Measurements from ENCODE around the gene L3MBTL4. TPM values are rescaled to one million over a fixed set of nuclear protein-coding genes. Genes with fewer than 3 reads are reported as not detected.
A peak's percentile ranks its signal among the peaks of the same experiment; 100 is the strongest.

The L3MBTL4 gene
- total RNA-seq, 1 donor from 2014 or later = 0.34 TPM

DNA sequence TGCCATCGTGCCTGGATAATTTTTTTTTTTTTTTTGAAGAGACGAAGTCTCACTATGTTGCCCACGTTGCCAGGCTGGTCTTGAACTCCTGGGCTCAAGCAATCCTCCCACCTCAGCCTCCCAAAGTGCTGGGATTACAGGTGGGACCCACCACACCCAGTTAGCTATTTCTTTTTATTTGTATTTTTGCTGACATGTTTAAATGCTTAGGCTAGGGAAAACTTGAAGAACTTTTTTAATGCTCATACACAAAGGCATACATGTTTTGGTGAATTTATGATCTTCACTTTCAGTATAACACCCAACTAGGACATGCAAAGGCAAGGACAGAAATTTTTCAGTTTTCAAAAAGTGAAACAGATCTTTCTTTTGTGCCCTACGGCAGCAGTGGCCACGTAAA, 9.9 kb downstream of the L3MBTL4 start:
- no peak overlapping the region for H3K9ac ChIP-seq
- H3K27me3 Mint-ChIP-seq (ENCODE audit: insufficient read depth, low read depth) = peaks cover 2% of the 10 kb centered on the region
- no peaks in the 10 kb centered on the region for H3K79me2 ChIP-seq (ENCODE audit: low read depth)
- H3K4me2 ChIP-seq = no peak overlapping the region
- H3K36me3 ChIP-seq = no peaks in the 10 kb centered on the region
- H3K4me1 Mint-ChIP-seq = no peaks in the 10 kb centered on the region
- H3K4me3 ChIP-seq = no peak overlapping the region
- no peak overlapping the region for H3K27ac Mint-ChIP-seq
- TF ChIP-seq EZH2 (IDR thresholded peaks at IDR 0.05) (no peak), EZH2phosphoT487 (IDR thresholded peaks at IDR 0.05) (no peak)
- TF ChIP-seq, protein P1, sequence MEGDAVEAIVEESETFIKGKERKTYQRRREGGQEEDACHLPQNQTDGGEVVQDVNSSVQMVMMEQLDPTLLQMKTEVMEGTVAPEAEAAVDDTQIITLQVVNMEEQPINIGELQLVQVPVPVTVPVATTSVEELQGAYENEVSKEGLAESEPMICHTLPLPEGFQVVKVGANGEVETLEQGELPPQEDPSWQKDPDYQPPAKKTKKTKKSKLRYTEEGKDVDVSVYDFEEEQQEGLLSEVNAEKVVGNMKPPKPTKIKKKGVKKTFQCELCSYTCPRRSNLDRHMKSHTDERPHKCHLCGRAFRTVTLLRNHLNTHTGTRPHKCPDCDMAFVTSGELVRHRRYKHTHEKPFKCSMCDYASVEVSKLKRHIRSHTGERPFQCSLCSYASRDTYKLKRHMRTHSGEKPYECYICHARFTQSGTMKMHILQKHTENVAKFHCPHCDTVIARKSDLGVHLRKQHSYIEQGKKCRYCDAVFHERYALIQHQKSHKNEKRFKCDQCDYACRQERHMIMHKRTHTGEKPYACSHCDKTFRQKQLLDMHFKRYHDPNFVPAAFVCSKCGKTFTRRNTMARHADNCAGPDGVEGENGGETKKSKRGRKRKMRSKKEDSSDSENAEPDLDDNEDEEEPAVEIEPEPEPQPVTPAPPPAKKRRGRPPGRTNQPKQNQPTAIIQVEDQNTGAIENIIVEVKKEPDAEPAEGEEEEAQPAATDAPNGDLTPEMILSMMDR (IDR thresholded peaks at IDR 0.05) = no peak
- H3K27me3 ChIP-seq = no peaks in the 10 kb centered on the region
- H3K36me3 Mint-ChIP-seq = no peaks in the 10 kb centered on the region
- no peaks in the 10 kb centered on the region for H3F3A ChIP-seq (ENCODE audit: low read depth)
- H2AFZ ChIP-seq (replicated peaks) = no peak overlapping the region
- no peaks in the 10 kb centered on the region for H3K4me1 ChIP-seq
- no peak for DNase-seq (ENCODE audit: low spot score)
- no peaks in the 10 kb centered on the region for H4K20me1 ChIP-seq (ENCODE audit: low read depth)
- no peak overlapping the region for H3K4me3 Mint-ChIP-seq
- H3K27ac ChIP-seq = no peak overlapping the region
- H3K9me3 ChIP-seq (ENCODE audit: low read depth) = no peaks in the 10 kb centered on the region
- H3K9me3 Mint-ChIP-seq = no peaks in the 10 kb centered on the region

DNA sequence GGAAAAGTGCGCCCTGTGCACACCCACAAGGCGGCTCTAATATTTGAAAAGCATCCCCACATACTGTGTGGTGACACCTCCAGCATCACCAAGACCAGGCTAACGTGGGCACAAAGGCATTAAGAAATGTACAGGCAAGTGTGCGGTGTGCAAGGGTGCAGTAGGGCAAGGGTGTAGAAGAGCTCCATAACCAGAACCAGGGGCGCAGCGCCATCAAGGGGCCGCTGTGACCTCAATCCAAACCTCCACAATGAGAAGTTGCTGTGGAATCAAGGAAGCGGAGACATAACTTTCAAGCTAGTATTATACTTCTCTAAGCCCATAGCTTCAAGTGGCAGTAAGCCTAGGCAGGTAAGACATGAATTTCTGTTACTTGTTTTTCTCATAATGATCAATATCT, 13.0 kb downstream of the L3MBTL4 start:
- peak overlapping the region; percentile 46 for H3K4me3 Mint-ChIP-seq
- no peak overlapping the region for H2AFZ ChIP-seq (replicated peaks)
- TF ChIP-seq EZH2phosphoT487 (IDR thresholded peaks at IDR 0.05) = no peak
- TF ChIP-seq, protein P1 (IDR thresholded peaks at IDR 0.05) = peak; percentile 74
- no peak for TF ChIP-seq EZH2 (IDR thresholded peaks at IDR 0.05)
- no peaks in the 10 kb centered on the region for H4K20me1 ChIP-seq (ENCODE audit: low read depth)
- no peak overlapping the region for H3K9ac ChIP-seq
- H3K27me3 Mint-ChIP-seq (ENCODE audit: insufficient read depth, low read depth) = peaks cover 2% of the 10 kb centered on the region
- H3K36me3 ChIP-seq = no peaks in the 10 kb centered on the region
- H3K9me3 Mint-ChIP-seq = no peaks in the 10 kb centered on the region
- H3K4me1 Mint-ChIP-seq = no peaks in the 10 kb centered on the region
- H3K9me3 ChIP-seq (ENCODE audit: low read depth) = no peaks in the 10 kb centered on the region
- H3K27ac Mint-ChIP-seq = no peak overlapping the region
- DNase-seq (ENCODE audit: low spot score) = peak; percentile 62
- no peaks in the 10 kb centered on the region for H3K79me2 ChIP-seq (ENCODE audit: low read depth)
- H3F3A ChIP-seq (ENCODE audit: low read depth) = no peaks in the 10 kb centered on the region
- H3K27ac ChIP-seq = no peak overlapping the region
- no peaks in the 10 kb centered on the region for H3K27me3 ChIP-seq
- no peaks in the 10 kb centered on the region for H3K36me3 Mint-ChIP-seq
- H3K4me3 ChIP-seq = no peak overlapping the region
- no peaks in the 10 kb centered on the region for H3K4me1 ChIP-seq
- H3K4me2 ChIP-seq = no peak overlapping the region

DNA sequence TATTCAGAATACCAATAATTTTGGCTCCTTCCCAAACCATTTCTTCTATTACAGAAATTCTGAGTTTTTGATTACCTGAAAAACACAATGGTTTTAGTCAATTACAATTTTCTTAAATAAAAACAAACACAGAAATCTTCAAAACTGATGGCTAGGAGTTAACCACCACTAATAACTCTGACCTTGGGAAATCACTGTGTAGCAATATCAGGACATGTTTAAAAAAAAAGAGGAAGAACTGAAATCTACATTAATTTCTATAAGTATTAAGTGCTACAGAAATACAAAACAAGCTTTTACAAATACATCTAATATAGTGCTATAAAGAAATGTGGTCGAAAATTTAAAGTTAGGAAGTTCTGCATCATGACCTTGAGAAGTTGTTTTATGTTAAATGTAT, 14.9 kb downstream of the L3MBTL4 start:
- Mint-ChIP-seq H3K9me3 (no peaks in the 10 kb centered on the region), H3K27me3 (ENCODE audit: insufficient read depth, low read depth) (peaks cover 2% of the 10 kb centered on the region), H3K4me3 (no peak overlapping the region), H3K4me1 (no peaks in the 10 kb centered on the region), H3K27ac (no peak overlapping the region), H3K36me3 (no peaks in the 10 kb centered on the region)
- no peaks in the 10 kb centered on the region for H4K20me1 ChIP-seq (ENCODE audit: low read depth)
- no peaks in the 10 kb centered on the region for H3K27me3 ChIP-seq
- no peaks in the 10 kb centered on the region for H3F3A ChIP-seq (ENCODE audit: low read depth)
- no peaks in the 10 kb centered on the region for H3K4me1 ChIP-seq
- no peak overlapping the region for H3K27ac ChIP-seq
- H2AFZ ChIP-seq (replicated peaks) = no peak overlapping the region
- H3K9me3 ChIP-seq (ENCODE audit: low read depth) = no peaks in the 10 kb centered on the region
- no peaks in the 10 kb centered on the region for H3K79me2 ChIP-seq (ENCODE audit: low read depth)
- no peak overlapping the region for H3K4me2 ChIP-seq
- TF ChIP-seq, protein P1 (IDR thresholded peaks at IDR 0.05) = no peak
- no peak for TF ChIP-seq EZH2 (IDR thresholded peaks at IDR 0.05)
- DNase-seq (ENCODE audit: low spot score) = no peak
- H3K4me3 ChIP-seq = no peak overlapping the region
- H3K36me3 ChIP-seq = no peaks in the 10 kb centered on the region
- H3K9ac ChIP-seq = no peak overlapping the region

All from neural progenitor cell (in vitro differentiated cells).